C4-2B (cell line): ENCODE measurements around the gene OR52E1.

ENCODE experiments used
- H3K27ac ChIP-seq: fragments of 450-650 bp; 2 replicates; pipeline ENCODE4 v1.5.1; 2017
- CTCF ChIP-seq: fragments of 450-650 bp; conservative IDR thresholded peaks from 2 replicates; pipeline ENCODE4 v1.5.1; 2017; ENCODE audit warnings: mild to moderate bottlenecking
- ZFX ChIP-seq: fragments of 450-650 bp; IDR thresholded peaks from 2 replicates; pipeline ENCODE4 v1.6.1; 2017

OR52E1 gene

GRCh38 chr11:5083602-5084001 is 14.2 kb downstream of the OR52E1 start:
- TF ChIP-seq CTCF (no peak), ZFX (no peak)
- no peak overlapping the region for H3K27ac ChIP-seq

- TF ChIP-seq CTCF (no peak), ZFX (no peak)
- no peak overlapping the region for H3K27ac ChIP-seq
Observed at GRCh38 chr11:5088556-5088955, 19.2 kb downstream of the OR52E1 start.

- H3K27ac ChIP-seq, result no peak overlapping the region
- TF ChIP-seq ZFX (no peak), CTCF (no peak)
Observed at GRCh38 chr11:5090668-5091067, 21.3 kb downstream of the OR52E1 start.

- TF ChIP-seq CTCF, result no peak
- TF ChIP-seq ZFX, result no peak
- H3K27ac ChIP-seq, result no peak overlapping the region
Observed at GRCh38 chr11:5092821-5093585, 23.6 kb downstream of the OR52E1 start.

- no peak overlapping the region for H3K27ac ChIP-seq
- TF ChIP-seq CTCF, result no peak
- TF ChIP-seq ZFX, result no peak
Observed at GRCh38 chr11:5096011-5096410, 26.6 kb downstream of the OR52E1 start.

- no peak overlapping the region for H3K27ac ChIP-seq
- TF ChIP-seq CTCF, result no peak
- TF ChIP-seq ZFX, result no peak
Observed at GRCh38 chr11:5102246-5102645, 32.9 kb downstream of the OR52E1 start.

- no peak overlapping the region for H3K27ac ChIP-seq
- TF ChIP-seq CTCF, result no peak
- TF ChIP-seq ZFX, result no peak
Observed at GRCh38 chr11:5103066-5103465, 33.7 kb downstream of the OR52E1 start.
